Colonic mucosa (tissue), 4 donors: ENCODE results near the gene ADGRF3. TPM values are rescaled to one million over a fixed set of nuclear protein-coding genes. Genes with fewer than 3 reads are reported as not detected.
"Not testable (repeated sequence)": the region's sequence is repeated elsewhere in the genome, so short reads cannot be mapped to it uniquely, and the experiment has no call there.

Experiments used
- DNase-seq: peaks from one replicate; pipeline ENCODE4 v3.0.0-alpha.2; 2020
- H3K27ac ChIP-seq: fragments of 200-600 bp; one replicate; pipeline ENCODE4 v1.8.0; 2021
- H3K27me3 ChIP-seq: fragments of 200-600 bp; one replicate; pipeline ENCODE4 v1.8.0; 2021
- H3K36me3 ChIP-seq: fragments of 200-600 bp; one replicate; pipeline ENCODE4 v1.8.0; 2021
- H3K4me1 ChIP-seq: fragments of 200-600 bp; one replicate; pipeline ENCODE4 v1.8.0; 2021; ENCODE audit warnings: mild to moderate bottlenecking
- H3K4me3 ChIP-seq: fragments of 200-600 bp; one replicate; pipeline ENCODE4 v1.8.0; 2021
- H3K9ac ChIP-seq, 2 donors: one replicate each; pipeline ENCODE4 v1.7.0; 2013; ENCODE audit warnings: control low read depth in 2 of 2, low read depth in 2 of 2, low read length in 2 of 2
- H3K9me3 ChIP-seq: fragments of 200-600 bp; one replicate; pipeline ENCODE4 v1.8.0; 2021
- intact Hi-C: fragments of 100-400 bp; cut with DNase I; formaldehyde crosslinking; loops from one replicate; pipeline ENCODE4 v1.14.1; 2022
- total RNA-seq, 2 donors: library from RNA; stranded (reverse); fragmentation: NEBNext Ultra II Directional in 1 of 2; extraction: Animal tissue kit (Norgen Biotek cat#: 25700) in 1 of 2; gene quantifications; one replicate each; pipeline ENCODE4 v1.2.1, GENCODE V29; 2021
- TF ChIP-seq, protein P1 (sequence below): fragments of 200-600 bp; IDR thresholded peaks from one replicate; pipeline ENCODE4 v1.8.0; 2022; ENCODE audit warnings: antibody characterized with exemption, mild to moderate bottlenecking
- donor health status: healthy.
- donor health status: DM: no; HTN: no; CAD: no.
- donor health status: DM: no; HTN: no; CAD: no.

Gene ADGRF3
- total RNA-seq, 2 donors from 2014 or later, result 0.16 to 0.20 TPM

DNA sequence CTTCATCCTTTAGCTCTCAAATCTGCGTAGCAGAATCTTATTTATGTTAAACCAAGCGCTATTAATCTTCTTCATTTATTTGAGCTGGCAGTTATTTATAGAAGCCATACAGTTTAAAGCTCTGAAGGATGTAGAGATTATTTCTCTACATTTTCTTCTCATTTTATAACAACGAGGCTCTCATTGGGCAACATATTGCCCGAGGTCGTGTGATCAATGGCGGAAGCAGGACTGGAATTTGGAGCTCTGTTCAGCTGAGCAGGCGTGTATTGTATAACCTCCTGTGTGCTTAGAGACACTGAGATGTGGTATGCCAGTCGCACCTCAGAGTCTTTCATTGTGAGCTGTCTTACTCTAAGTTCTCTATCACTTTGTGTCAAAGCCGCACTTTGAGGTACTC is 37.6 kb upstream of the ADGRF3 start:
- H3K4me3 ChIP-seq, result no peak overlapping the region
- intact Hi-C loops, result no loop called here
- no peaks in the 10 kb centered on the region for H3K27me3 ChIP-seq
- no peak overlapping the region for H3K27ac ChIP-seq
- H3K4me1 ChIP-seq, result no peaks in the 10 kb centered on the region
- H3K9me3 ChIP-seq, result no peaks in the 10 kb centered on the region
- no peak overlapping the region for H3K9ac ChIP-seq
- DNase-seq, result no peak
- TF ChIP-seq, protein P1, sequence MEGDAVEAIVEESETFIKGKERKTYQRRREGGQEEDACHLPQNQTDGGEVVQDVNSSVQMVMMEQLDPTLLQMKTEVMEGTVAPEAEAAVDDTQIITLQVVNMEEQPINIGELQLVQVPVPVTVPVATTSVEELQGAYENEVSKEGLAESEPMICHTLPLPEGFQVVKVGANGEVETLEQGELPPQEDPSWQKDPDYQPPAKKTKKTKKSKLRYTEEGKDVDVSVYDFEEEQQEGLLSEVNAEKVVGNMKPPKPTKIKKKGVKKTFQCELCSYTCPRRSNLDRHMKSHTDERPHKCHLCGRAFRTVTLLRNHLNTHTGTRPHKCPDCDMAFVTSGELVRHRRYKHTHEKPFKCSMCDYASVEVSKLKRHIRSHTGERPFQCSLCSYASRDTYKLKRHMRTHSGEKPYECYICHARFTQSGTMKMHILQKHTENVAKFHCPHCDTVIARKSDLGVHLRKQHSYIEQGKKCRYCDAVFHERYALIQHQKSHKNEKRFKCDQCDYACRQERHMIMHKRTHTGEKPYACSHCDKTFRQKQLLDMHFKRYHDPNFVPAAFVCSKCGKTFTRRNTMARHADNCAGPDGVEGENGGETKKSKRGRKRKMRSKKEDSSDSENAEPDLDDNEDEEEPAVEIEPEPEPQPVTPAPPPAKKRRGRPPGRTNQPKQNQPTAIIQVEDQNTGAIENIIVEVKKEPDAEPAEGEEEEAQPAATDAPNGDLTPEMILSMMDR, result no peak
- no peaks in the 10 kb centered on the region for H3K36me3 ChIP-seq

GRCh38 chr2:26382564-26382963 is 36.0 kb upstream of the ADGRF3 start:
- Histone ChIP-seq H3K4me1 (no peaks in the 10 kb centered on the region), H3K9ac (no peak overlapping the region), H3K4me3 (no peak overlapping the region), H3K36me3 (no peaks in the 10 kb centered on the region), H3K27me3 (no peaks in the 10 kb centered on the region), H3K9me3 (no peaks in the 10 kb centered on the region), H3K27ac (no peak overlapping the region)
- no peak for DNase-seq
- intact Hi-C loops, result no loop called here
- TF ChIP-seq, protein P1, result no peak

GRCh38 chr2:26380281-26380680 is 33.7 kb upstream of the ADGRF3 start:
- Histone ChIP-seq H3K9me3 (no peaks in the 10 kb centered on the region), H3K27ac (no peak overlapping the region), H3K36me3 (no peaks in the 10 kb centered on the region), H3K27me3 (no peaks in the 10 kb centered on the region), H3K9ac (no peak overlapping the region), H3K4me3 (no peak overlapping the region), H3K4me1 (no peaks in the 10 kb centered on the region)
- DNase-seq, result no peak
- TF ChIP-seq, protein P1, result no peak
- intact Hi-C loops, result no loop called here

DNA sequence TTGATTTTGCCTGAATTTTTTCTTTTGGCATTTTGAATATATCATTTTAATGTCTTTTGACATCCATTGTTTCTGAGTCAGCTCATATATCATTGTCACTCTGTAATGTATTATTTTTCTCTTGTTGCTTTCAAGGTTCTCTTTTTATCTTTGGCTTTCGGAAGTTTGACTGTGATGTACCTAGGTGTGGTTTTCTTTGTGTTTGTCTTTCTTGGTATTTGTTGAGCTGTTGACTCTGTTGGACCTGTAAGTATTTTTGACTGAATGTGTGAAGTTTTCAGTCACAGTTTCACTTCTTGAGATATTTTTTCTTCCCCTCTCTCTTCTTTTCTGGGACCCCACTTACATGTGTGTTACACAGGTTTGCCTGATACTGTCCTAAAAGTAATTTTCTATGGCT is 30.2 kb upstream of the ADGRF3 start:
- Histone ChIP-seq H3K4me1 (no peaks in the 10 kb centered on the region), H3K9me3 (no peaks in the 10 kb centered on the region), H3K4me3 (no peak overlapping the region), H3K27ac (no peak overlapping the region), H3K27me3 (no peaks in the 10 kb centered on the region), H3K9ac (no peak overlapping the region), H3K36me3 (no peaks in the 10 kb centered on the region)
- intact Hi-C loops, result no loop called here
- TF ChIP-seq, protein P1, result no peak
- DNase-seq, result no peak

DNA sequence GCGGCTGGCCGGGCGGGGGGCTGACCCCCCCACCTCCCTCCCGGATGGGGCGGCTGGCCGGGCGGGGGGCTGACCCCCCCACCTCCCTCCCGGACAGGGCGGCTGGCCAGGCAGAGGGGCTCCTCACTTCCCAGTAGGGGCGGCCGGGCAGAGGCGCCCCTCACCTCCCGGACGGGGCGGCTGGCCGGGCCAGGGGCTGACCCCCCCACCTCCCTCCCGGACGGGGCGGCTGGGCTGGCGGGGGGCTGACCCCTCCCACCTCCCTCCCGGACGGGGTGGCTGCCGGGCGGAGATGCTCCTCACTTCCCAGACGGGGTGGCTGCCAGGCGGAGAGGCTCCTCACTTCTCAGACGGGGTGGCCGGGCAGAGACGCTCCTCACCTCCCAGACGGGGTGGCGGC is 24.3 kb upstream of the ADGRF3 start:
- DNase-seq, H3K9me3 ChIP-seq, H3K27ac ChIP-seq, H3K4me1 ChIP-seq, H3K9ac ChIP-seq, intact Hi-C loops, H3K36me3 ChIP-seq, H3K4me3 ChIP-seq, H3K27me3 ChIP-seq: not testable (repeated sequence)

- not testable (repeated sequence) for H3K36me3 ChIP-seq, DNase-seq
Measured at GRCh38 chr2:26369664-26370063, 23.1 kb upstream of the ADGRF3 start.

DNA sequence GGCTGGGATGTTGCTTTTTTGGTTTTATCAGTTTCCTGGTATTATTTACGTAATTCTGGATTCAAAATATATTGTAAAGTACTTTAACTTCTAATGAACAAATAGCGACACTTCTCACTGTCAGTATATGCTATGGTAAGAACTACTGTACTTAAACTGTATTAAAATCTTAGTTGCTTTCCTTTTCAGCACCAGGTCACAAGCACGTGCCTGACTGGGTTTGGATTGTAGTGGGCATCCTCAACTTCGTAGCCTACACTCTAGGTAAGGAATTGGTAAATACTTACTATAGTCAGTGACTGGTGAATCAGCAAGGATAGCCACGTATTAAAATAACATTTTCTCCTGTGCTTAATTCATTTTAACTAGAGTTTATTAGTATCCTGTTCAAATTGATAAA is 20.4 kb upstream of the ADGRF3 start:
- Histone ChIP-seq H3K36me3 (no peaks in the 10 kb centered on the region), H3K9me3 (no peaks in the 10 kb centered on the region), H3K27me3 (no peaks in the 10 kb centered on the region), H3K4me1 (peaks cover 6% of the 10 kb centered on the region), H3K9ac (no peak overlapping the region), H3K4me3 (no peak overlapping the region), H3K27ac (no peak overlapping the region)
- DNase-seq, result no peak
- intact Hi-C loops, result no loop called here
- TF ChIP-seq, protein P1, result no peak

More at GRCh38 chr2:26369664-26370063, 23.1 kb upstream of the ADGRF3 start:
- H3K27me3 ChIP-seq, H3K4me1 ChIP-seq, H3K4me3 ChIP-seq, H3K27ac ChIP-seq, intact Hi-C loops, H3K9me3 ChIP-seq, H3K9ac ChIP-seq: not testable (repeated sequence)
